Measurements from ENCODE around the gene GLG1. TPM values are rescaled to one million over a fixed set of nuclear protein-coding genes. Genes with fewer than 3 reads are reported as not detected.

Gene GLG1
- total and polyA plus RNA-seq, 2 experiments from 2014 or later, result 142 to 148 TPM

- Histone ChIP-seq H3K4me3 (no peak overlapping the region), H4K20me1 (ENCODE audit: insufficient read depth, poor library complexity, severe bottlenecking) (peaks cover 53% of the 10 kb centered on the region), H3K79me2 (peaks cover 99% of the 10 kb centered on the region), H3K27me3 (no peaks in the 10 kb centered on the region), H2AFZ (no peak overlapping the region), H3K36me3 (replicated peaks; ENCODE audit: insufficient read depth, low read depth) (no peaks in the 10 kb centered on the region), H3K4me2 (no peak overlapping the region), H3K4me1 (ENCODE audit: insufficient read depth) (peaks cover 17% of the 10 kb centered on the region), H3K9me2 (replicated peaks; ENCODE audit: insufficient read depth) (no peaks in the 10 kb centered on the region), H3K9me3 (ENCODE audit: low read depth) (no peaks in the 10 kb centered on the region), H3K27ac (no peak overlapping the region)
- no peak for TF ChIP-seq CTCF (IDR thresholded peaks at IDR 0.05; ENCODE audit: poor library complexity)
- no peak for TF ChIP-seq EZH2phosphoT487 (IDR thresholded peaks at IDR 0.05; ENCODE audit: low read depth, severe bottlenecking, unreplicated experiment)
- TF ChIP-seq EZH2 (IDR thresholded peaks at IDR 0.05; ENCODE audit: borderline replicate concordance), result no peak
- no peak for DNase-seq (ENCODE audit: low spot score)
- WGBS (ENCODE audit: low lambda C conversion rate, missing lambda C conversion rate), result 80% methylated on average over 2 of the region's 2 CpGs
These were observed 32.8 kb downstream of the GLG1 start for GRCh38 chr16:74574146-74574545.

GRCh38 chr16:74573622-74574021, 33.3 kb downstream of the GLG1 start:
- 83% methylated on average over 8 of the region's 8 CpGs for WGBS (ENCODE audit: low lambda C conversion rate, missing lambda C conversion rate)

GRCh38 chr16:74570412-74571301, 36.3 kb downstream of the GLG1 start:
- Histone ChIP-seq H3K4me1 (ENCODE audit: insufficient read depth) (peaks cover 11% of the 10 kb centered on the region), H2AFZ (no peak overlapping the region), H3K4me2 (no peak overlapping the region), H3K27me3 (no peaks in the 10 kb centered on the region), H4K20me1 (ENCODE audit: insufficient read depth, poor library complexity, severe bottlenecking) (peaks cover 55% of the 10 kb centered on the region), H3K9me3 (ENCODE audit: low read depth) (no peaks in the 10 kb centered on the region), H3K4me3 (no peak overlapping the region), H3K9me2 (replicated peaks; ENCODE audit: insufficient read depth) (no peaks in the 10 kb centered on the region), H3K36me3 (replicated peaks; ENCODE audit: insufficient read depth, low read depth) (no peaks in the 10 kb centered on the region), H3K27ac (no peak overlapping the region), H3K79me2 (peaks cover 96% of the 10 kb centered on the region)
- 89% methylated on average over 5 of the region's 5 CpGs for WGBS (ENCODE audit: low lambda C conversion rate, missing lambda C conversion rate)
- TF ChIP-seq EZH2 (IDR thresholded peaks at IDR 0.05; ENCODE audit: borderline replicate concordance), result no peak
- no peak for TF ChIP-seq CTCF (IDR thresholded peaks at IDR 0.05; ENCODE audit: poor library complexity)
- TF ChIP-seq EZH2phosphoT487 (IDR thresholded peaks at IDR 0.05; ENCODE audit: low read depth, severe bottlenecking, unreplicated experiment), result no peak
- peak; percentile 32 for DNase-seq (ENCODE audit: low spot score)

More at GRCh38 chr16:74573622-74574021, 33.3 kb downstream of the GLG1 start:
- peaks cover 17% of the 10 kb centered on the region for H3K4me1 ChIP-seq (ENCODE audit: insufficient read depth)
- H3K4me3 ChIP-seq, result no peak overlapping the region
- no peak overlapping the region for H3K4me2 ChIP-seq
- TF ChIP-seq EZH2phosphoT487 (IDR thresholded peaks at IDR 0.05; ENCODE audit: low read depth, severe bottlenecking, unreplicated experiment) (no peak), CTCF (IDR thresholded peaks at IDR 0.05; ENCODE audit: poor library complexity) (no peak), EZH2 (IDR thresholded peaks at IDR 0.05; ENCODE audit: borderline replicate concordance) (no peak)
- H3K79me2 ChIP-seq, result peaks cover 99% of the 10 kb centered on the region
- DNase-seq (ENCODE audit: low spot score), result no peak
- no peaks in the 10 kb centered on the region for H3K36me3 ChIP-seq (replicated peaks; ENCODE audit: insufficient read depth, low read depth)
- H3K9me2 ChIP-seq (replicated peaks; ENCODE audit: insufficient read depth), result no peaks in the 10 kb centered on the region
- no peaks in the 10 kb centered on the region for H3K27me3 ChIP-seq
- H2AFZ ChIP-seq, result no peak overlapping the region
- H4K20me1 ChIP-seq (ENCODE audit: insufficient read depth, poor library complexity, severe bottlenecking), result peaks cover 53% of the 10 kb centered on the region
- H3K27ac ChIP-seq, result no peak overlapping the region
- H3K9me3 ChIP-seq (ENCODE audit: low read depth), result no peaks in the 10 kb centered on the region
